Measurements from ENCODE around the gene TFCP2L1.

Gene TFCP2L1

GRCh38 chr2:121195036-121195435, 90.0 kb downstream of the TFCP2L1 start:
- Histone ChIP-seq H3K36me3 (ENCODE audit: low read depth) (no peaks in the 10 kb centered on the region), H3K9me3 (ENCODE audit: severe bottlenecking) (no peaks in the 10 kb centered on the region), H3K27me3 (ENCODE audit: insufficient read depth, poor library complexity, severe bottlenecking) (no peaks in the 10 kb centered on the region), H3K27ac (ENCODE audit: poor library complexity, severe bottlenecking) (peak overlapping the region; percentile 93), H3K4me3 (ENCODE audit: severe bottlenecking) (no peak overlapping the region), H3K4me1 (ENCODE audit: insufficient read depth, poor library complexity, severe bottlenecking) (peaks cover 29% of the 10 kb centered on the region)
- no peak for TF ChIP-seq CTCF (IDR thresholded peaks at IDR 0.05; ENCODE audit: poor library complexity, severe bottlenecking)
- DNase-seq (ENCODE audit: low spot score), result no peak
- no peak for ATAC-seq (ENCODE audit: low read depth)

DNA sequence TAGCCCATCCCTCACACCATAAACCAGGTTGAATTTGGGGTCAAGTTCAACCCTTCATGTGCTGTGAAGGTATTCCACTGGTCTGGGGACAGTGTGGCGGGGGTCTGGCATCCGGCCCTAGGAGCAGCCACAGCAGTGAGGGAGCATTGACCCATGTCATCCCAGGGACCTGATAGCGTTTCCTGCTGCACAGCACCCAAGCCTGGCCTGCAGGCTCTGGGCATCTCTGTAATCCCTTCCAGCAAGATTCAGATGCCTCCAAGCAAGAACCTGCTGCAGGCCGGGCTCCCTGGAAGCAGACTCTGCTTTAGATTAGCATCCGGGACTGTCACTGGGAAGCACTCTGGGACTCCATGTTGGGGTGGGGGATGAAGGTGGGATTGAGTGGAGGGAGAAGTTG, 90.4 kb downstream of the TFCP2L1 start:
- no peaks in the 10 kb centered on the region for H3K36me3 ChIP-seq (ENCODE audit: low read depth)

DNA sequence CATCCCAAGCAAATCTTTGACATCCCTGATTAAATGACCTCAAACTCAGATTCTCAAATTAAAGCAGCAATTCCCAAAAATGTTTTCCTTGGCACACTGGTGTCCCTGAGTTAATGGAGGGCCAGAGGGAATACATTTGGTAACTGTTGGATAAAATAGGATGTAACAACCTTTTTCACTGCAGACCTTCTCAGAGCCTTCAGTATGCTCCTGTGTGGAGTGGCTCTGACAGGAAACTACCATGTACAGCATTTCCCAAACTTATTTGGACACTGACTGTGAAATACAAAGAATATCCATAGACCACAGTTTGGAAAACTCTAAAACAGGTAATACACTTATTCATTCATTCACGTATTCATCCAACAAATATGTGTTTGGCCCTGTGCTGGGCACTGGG, 91.8 kb downstream of the TFCP2L1 start:
- no peaks in the 10 kb centered on the region for H3K9me3 ChIP-seq (ENCODE audit: severe bottlenecking)
- no peak for ATAC-seq (ENCODE audit: low read depth)
- no peak overlapping the region for H3K27ac ChIP-seq (ENCODE audit: poor library complexity, severe bottlenecking)
- TF ChIP-seq CTCF (IDR thresholded peaks at IDR 0.05; ENCODE audit: poor library complexity, severe bottlenecking), result no peak
- H3K4me1 ChIP-seq (ENCODE audit: insufficient read depth, poor library complexity, severe bottlenecking), result peaks cover 28% of the 10 kb centered on the region
- no peaks in the 10 kb centered on the region for H3K36me3 ChIP-seq (ENCODE audit: low read depth)
- DNase-seq (ENCODE audit: low spot score), result no peak
- H3K27me3 ChIP-seq (ENCODE audit: insufficient read depth, poor library complexity, severe bottlenecking), result no peaks in the 10 kb centered on the region
- no peak overlapping the region for H3K4me3 ChIP-seq (ENCODE audit: severe bottlenecking)

More for the DNA sequence above, 90.4 kb downstream of the TFCP2L1 start:
- Histone ChIP-seq H3K27me3 (ENCODE audit: insufficient read depth, poor library complexity, severe bottlenecking) (no peaks in the 10 kb centered on the region), H3K9me3 (ENCODE audit: severe bottlenecking) (no peaks in the 10 kb centered on the region), H3K4me1 (ENCODE audit: insufficient read depth, poor library complexity, severe bottlenecking) (peaks cover 29% of the 10 kb centered on the region), H3K27ac (ENCODE audit: poor library complexity, severe bottlenecking) (peak overlapping the region; percentile 93), H3K4me3 (ENCODE audit: severe bottlenecking) (no peak overlapping the region)
- DNase-seq (ENCODE audit: low spot score), result no peak
- no peak for ATAC-seq (ENCODE audit: low read depth)
- TF ChIP-seq CTCF (IDR thresholded peaks at IDR 0.05; ENCODE audit: poor library complexity, severe bottlenecking), result no peak

GRCh38 chr2:121192576-121192975, 92.4 kb downstream of the TFCP2L1 start:
- Histone ChIP-seq H3K36me3 (ENCODE audit: low read depth) (no peaks in the 10 kb centered on the region), H3K4me3 (ENCODE audit: severe bottlenecking) (no peak overlapping the region), H3K4me1 (ENCODE audit: insufficient read depth, poor library complexity, severe bottlenecking) (peaks cover 22% of the 10 kb centered on the region), H3K9me3 (ENCODE audit: severe bottlenecking) (no peaks in the 10 kb centered on the region), H3K27ac (ENCODE audit: poor library complexity, severe bottlenecking) (no peak overlapping the region), H3K27me3 (ENCODE audit: insufficient read depth, poor library complexity, severe bottlenecking) (no peaks in the 10 kb centered on the region)
- no peak for ATAC-seq (ENCODE audit: low read depth)
- TF ChIP-seq CTCF (IDR thresholded peaks at IDR 0.05; ENCODE audit: poor library complexity, severe bottlenecking), result no peak
- DNase-seq (ENCODE audit: low spot score), result no peak

GRCh38 chr2:121191191-121192170, 93.5 kb downstream of the TFCP2L1 start:
- H3K4me3 ChIP-seq (ENCODE audit: severe bottlenecking), result no peak overlapping the region
- no peak for ATAC-seq (ENCODE audit: low read depth)
- no peak overlapping the region for H3K27ac ChIP-seq (ENCODE audit: poor library complexity, severe bottlenecking)
- H3K27me3 ChIP-seq (ENCODE audit: insufficient read depth, poor library complexity, severe bottlenecking), result no peaks in the 10 kb centered on the region
- no peak for DNase-seq (ENCODE audit: low spot score)
- no peak for TF ChIP-seq CTCF (IDR thresholded peaks at IDR 0.05; ENCODE audit: poor library complexity, severe bottlenecking)
- peaks cover 11% of the 10 kb centered on the region for H3K4me1 ChIP-seq (ENCODE audit: insufficient read depth, poor library complexity, severe bottlenecking)
- no peaks in the 10 kb centered on the region for H3K36me3 ChIP-seq (ENCODE audit: low read depth)
- no peaks in the 10 kb centered on the region for H3K9me3 ChIP-seq (ENCODE audit: severe bottlenecking)
